ENCODE data around the gene ERICH4.
A peak's percentile ranks its signal among the peaks of the same experiment; 100 is the strongest.
"Not testable (repeated sequence)": the region's sequence is repeated elsewhere in the genome, so short reads cannot be mapped to it uniquely, and the experiment has no call there.

ERICH4 gene

DNA sequence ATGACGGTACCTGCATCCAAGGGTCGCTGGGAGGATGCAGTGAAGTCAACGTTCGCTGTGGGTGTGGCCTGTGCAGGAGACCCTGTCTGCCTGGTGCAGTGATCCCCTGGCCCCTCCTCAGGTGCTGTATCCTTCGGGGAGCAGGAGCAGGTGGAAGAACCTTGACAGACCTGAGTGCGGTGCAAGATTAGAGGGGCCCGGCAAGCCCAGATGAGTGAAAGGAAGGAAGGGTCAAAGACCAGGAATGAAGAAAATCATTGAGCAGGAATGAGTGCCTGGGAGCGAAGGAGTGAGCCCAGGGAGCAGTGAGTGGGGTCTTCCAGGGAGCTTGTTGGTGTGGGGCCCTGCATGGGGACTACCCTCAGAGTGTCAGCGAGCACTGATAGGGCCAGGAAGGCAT lies 28.5 kb upstream of the ERICH4 start:
- DNase-seq (ENCODE audit: low spot score), result no peak

GRCh38 chr19:41415154-41415571 lies 27.8 kb upstream of the ERICH4 start:
- no peak for DNase-seq (ENCODE audit: low spot score)

GRCh38 chr19:41416194-41416674 lies 26.7 kb upstream of the ERICH4 start:
- DNase-seq (ENCODE audit: low spot score), result no peak

GRCh38 chr19:41420101-41420880 lies 22.7 kb upstream of the ERICH4 start:
- no peak for DNase-seq (ENCODE audit: low spot score)

GRCh38 chr19:41421314-41421713 lies 21.6 kb upstream of the ERICH4 start:
- DNase-seq (ENCODE audit: low spot score), result no peak

GRCh38 chr19:41421973-41422372 lies 21.0 kb upstream of the ERICH4 start:
- DNase-seq (ENCODE audit: low spot score), result no peak

DNA sequence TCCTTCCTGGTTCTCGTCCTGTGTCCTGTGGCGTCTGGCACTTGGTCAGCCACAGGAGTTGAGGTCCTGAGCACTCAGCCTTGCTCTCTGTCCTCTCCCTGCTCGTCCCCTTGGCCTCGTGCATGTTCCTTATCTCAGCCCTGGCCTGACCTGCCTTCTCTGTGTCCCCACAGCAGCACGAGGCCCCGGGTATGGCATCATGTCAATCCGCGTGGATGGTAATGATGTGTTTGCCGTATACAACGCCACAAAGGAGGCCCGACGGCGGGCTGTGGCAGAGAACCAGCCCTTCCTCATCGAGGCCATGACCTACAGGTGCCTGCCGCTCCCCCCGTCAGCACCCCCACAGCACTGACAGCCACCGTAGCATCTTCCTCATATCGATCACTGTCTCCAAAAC lies 20.5 kb upstream of the ERICH4 start:
- DNase-seq (ENCODE audit: low spot score), result no peak

DNA sequence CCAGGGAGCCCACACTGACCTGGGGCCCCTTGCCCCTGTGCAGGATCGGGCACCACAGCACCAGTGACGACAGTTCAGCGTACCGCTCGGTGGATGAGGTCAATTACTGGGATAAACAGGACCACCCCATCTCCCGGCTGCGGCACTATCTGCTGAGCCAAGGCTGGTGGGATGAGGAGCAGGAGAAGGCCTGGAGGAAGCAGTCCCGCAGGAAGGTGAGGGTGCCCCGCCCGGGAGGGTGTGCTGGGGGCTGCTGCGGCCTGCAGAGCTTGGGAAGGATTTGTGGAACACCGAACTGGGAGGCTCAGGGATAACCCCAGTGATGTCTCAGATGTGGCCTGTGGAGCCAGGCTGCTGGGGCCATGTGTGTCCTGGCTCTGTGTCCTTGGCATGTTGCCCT lies 20.0 kb upstream of the ERICH4 start:
- DNase-seq (ENCODE audit: low spot score), result no peak

DNA sequence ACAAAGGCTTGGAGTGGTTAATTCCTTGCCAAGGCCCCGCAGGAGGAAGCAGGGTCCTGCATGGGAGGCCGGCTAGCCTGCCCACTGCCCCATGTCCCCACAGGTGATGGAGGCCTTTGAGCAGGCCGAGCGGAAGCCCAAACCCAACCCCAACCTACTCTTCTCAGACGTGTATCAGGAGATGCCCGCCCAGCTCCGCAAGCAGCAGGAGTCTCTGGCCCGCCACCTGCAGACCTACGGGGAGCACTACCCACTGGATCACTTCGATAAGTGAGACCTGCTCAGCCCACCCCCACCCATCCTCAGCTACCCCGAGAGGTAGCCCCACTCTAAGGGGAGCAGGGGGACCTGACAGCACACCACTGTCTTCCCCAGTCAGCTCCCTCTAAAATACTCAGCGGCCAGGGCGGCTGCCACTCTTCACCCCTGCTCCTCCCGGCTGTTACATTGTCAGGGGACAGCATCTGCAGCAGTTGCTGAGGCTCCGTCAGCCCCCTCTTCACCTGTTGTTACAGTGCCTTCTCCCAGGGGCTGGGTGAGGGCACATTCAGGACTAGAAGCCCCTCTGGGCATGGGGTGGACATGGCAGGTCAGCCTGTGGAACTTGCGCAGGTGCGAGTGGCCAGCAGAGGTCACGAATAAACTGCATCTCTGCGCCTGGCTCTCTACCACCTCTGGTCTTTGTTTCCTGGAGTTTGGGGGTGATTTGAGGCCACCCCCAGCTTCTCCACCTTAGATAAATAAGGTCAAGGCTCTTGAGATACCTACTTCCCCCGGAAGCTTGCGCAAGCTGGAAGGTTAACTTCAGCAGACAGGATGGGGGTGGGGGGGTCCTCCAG lies 18.4 kb upstream of the ERICH4 start:
- DNase-seq (ENCODE audit: low spot score), result no peak

DNA sequence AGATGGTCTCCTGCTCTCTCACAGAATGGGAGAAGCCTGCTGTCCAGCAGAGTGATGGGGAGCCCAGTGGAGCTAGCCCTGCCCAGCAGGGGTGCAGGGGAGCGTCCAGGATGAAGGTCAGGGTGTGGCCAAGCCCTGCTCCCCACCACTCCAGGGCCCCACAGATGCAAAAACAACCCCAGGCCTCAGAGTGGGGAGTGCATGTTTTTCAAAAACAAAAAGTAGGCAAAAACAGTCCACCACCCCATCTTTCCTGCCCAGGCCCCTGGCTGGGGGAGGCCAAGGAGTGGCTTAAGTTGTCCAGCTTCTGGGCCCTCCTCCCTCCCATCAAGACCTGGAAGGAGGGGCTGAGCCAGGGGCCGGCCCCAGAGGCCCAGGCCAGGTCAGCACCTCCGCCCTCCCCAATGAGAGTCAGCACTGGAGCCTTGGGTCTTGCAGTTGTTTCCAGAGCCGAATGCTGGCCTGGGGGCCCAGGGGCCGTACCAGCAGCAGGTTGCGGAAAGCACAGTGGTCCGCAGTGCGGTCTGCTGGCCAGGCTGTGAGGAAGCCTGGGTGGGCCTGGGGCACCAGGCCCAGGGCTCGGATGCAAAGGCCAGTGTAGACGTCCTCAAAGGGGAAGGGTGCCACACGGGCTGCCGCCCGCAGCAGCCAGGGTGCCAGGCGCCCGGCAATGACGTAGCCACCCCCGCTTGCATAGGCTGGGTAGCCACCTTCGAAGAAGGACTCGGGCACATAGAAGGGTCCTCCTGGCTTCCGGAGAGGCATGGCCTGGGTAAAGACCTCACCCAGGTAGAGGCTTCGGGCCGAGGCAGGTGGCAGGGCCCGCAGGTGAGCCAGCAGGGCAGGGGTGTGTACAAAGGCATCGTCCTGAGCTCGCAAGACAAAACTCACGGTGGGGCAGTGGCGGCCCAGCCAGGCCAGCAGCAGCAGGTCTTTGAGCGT lies 17.5 kb upstream of the ERICH4 start:
- no peak for DNase-seq (ENCODE audit: low spot score)

- DNase-seq (ENCODE audit: low spot score), result no peak
Observed at GRCh38 chr19:41426116-41426841, 16.7 kb upstream of the ERICH4 start.

GRCh38 chr19:41426952-41427646 lies 15.9 kb upstream of the ERICH4 start, which contains the start of gene B3GNT8:
Gene B3GNT8 (minus strand): TSS chr19:41427374. CDS start chr19:41426778, 596 bp downstream.
- DNase-seq (ENCODE audit: low spot score), result peak; percentile 88

GRCh38 chr19:41427647-41428480 lies 15.1 kb upstream of the ERICH4 start:
- DNase-seq (ENCODE audit: low spot score), result no peak

DNA sequence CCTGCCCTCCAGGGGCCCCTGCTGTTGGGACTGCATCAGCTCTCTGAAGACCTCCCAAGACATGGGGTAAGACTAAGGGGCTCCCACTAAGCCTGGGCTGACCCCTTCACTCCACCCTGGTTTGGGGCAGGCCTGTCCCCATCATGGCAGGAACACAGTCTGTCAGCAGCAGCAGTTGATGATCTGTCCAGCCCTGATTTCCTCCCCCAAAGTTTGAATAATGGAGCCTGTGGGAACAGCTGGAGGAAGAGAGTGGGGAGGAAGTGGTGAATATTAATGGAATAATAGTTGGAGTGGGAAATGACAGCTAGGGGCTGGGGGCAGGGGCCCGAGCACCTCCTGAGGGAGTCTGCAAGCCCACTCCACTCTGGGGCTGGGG lies 14.5 kb upstream of the ERICH4 start:
- no peak for DNase-seq (ENCODE audit: low spot score)

DNA sequence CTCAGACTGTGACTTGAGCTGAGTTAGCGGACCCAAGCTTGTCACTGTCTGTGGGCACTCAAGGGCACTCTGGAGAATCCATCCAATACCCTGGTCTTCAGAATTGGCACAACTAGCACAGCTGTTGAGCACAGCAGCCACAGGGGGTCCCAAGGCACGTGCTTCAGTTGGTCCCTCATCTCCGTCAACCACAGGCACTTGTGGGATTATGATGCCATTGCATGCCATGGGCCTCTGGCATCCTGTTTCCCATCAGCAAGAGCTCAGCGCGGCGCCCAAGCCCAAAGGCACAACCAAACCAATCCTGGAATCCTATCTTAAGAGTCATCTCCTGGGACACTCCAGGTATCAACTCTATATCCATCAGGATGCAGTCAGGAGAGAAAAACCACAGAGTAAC lies 12.0 kb upstream of the ERICH4 start:
- no peak for DNase-seq (ENCODE audit: low spot score)

DNA sequence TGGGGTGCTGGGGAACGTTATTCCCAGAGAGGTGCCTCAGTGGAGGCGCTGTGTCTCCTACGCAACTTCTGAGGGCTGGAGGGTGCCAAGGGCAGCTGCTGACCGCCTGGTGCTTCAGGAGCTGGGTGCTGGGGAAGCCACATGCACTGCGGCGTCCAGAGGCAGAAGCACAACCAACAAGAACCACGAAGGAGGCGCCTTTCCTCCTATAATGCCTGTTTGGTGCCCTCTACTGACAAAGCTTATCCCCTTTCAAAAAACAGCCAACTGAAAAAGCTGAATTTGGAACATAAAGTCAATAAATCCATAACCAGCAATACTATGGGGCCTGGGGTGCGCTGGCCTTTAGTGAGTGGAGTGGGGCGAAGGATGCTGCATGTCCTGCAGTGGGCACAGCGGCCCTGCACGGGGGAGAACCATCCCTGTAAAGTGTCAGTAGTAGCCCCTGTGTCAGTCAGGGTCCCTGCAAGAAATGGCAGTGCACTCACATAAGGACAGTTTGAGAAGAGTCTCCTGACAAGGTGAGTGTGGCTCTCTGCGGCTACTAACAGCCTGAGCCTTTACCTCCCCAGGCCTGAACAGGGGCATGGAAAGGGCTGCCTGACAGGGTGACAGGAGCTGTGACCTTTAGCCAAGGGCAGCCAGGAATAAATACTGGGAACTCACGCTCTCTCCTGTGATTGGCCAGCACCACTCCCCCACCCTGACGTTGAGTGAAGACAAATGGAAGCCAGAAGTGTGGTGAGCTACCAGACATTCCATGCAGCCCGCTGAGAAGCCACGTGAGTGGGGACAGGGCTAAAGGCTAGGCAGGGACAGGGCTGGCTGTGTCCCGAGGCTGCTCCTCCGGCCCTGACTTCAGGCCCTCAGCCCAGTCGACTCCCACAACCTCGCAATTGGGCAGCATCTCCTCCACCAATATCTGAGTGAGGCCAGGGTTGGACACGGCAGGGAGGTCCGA lies 11.2 kb upstream of the ERICH4 start:
- DNase-seq (ENCODE audit: low spot score), result peak; percentile 34

DNA sequence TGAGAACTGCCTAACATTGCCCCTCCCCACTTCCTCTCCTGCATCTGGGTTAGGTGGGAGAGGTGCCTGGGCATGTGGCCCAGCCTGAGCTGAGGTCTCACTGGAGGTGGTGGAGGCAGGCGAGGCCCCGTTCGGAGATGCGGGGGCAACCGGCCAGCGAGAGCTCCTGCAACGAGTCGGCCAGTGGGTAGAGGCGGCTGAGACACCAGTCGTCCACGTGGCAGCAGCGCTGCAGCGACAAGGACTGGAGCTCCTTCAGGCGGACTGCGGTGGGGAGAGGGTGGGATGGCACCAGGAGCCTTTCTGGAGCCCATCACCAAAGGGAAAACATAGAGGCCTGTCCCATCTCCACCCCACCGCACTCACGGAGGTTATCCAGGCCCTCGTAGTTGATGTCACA lies 9.8 kb upstream of the ERICH4 start:
- DNase-seq (ENCODE audit: low spot score), result no peak

DNA sequence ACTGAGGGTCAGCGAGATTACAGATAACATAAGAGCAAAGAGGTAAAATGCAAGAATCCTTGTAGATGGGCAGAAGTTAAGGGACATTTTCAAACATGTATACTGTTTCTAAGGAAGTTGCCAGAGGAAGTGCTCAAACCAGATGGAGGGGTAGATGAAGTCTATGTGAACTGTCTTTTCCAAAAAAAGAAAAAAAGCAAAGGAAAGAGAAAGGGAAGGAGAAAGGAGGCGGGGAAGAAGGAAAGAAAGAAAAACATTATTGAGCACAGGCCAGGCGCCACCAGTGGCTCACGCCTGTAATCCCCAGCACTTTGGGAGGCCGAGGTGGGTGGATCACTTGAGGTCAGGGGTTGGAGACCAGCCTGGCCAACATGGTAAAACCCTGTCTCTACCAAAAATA lies 8.5 kb upstream of the ERICH4 start:
- DNase-seq (ENCODE audit: low spot score), result no peak

DNA sequence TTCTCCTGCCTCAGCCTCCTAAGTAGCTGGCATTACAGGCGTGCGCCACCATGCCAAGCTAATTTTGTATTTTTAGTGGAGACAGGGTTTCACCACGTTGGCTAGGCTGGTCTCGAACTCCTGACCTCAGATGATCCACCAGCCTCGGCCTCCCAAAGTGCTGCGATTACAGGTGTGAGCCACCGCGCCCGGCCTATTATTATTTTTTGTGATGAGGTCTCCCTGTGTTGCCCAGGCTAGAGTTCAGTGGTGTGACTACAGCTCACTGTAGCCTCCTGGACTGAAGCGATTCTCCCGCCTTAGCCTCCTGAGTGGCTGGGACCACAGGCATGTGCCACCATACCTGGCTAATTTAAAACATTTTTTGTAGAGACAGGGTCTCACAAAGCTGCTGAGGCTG lies 7.6 kb upstream of the ERICH4 start:
- DNase-seq (ENCODE audit: low spot score), result not testable (repeated sequence)
